GM12878 (cell line): ENCODE measurements around the gene RPL36. TPM values are rescaled to one million over a fixed set of nuclear protein-coding genes. Genes with fewer than 3 reads are reported as not detected.

Experiments
- BHLHE40 ChIP-seq, 2 experiments: fragments of 450-650 bp in 1 of 2; IDR thresholded peaks; 2 replicates each; pipeline ENCODE4 v1.6.1; 2011 to 2017; ENCODE audit warnings: low read depth in 2 of 2, borderline replicate concordance in 1 of 2, improper control_type of control experiment in 1 of 2, low read length in 1 of 2, mild to moderate bottlenecking in 1 of 2
- CBX5 ChIP-seq: sonication (generic); IDR thresholded peaks from 2 replicates; pipeline ENCODE4 v1.6.1; 2016; ENCODE audit warnings: low read depth, moderate library complexity, mild to moderate bottlenecking, inconsistent platforms
- CTCF ChIP-seq, 3 experiments: IDR thresholded peaks in 2 of 3; conservative IDR thresholded peaks in 1 of 3; 2 replicates each; pipeline ENCODE4 v1.5.1; 2011; ENCODE audit warnings: low read depth in 3 of 3, low read length in 3 of 3, mild to moderate bottlenecking in 3 of 3, control low read depth in 2 of 3, moderate library complexity in 2 of 3, inconsistent platforms in 1 of 3, mixed read lengths in 1 of 3; ENCODE audit not compliant: control insufficient read depth in 2 of 3, insufficient read depth in 1 of 3; ENCODE audit errors: extremely low read depth in 1 of 3
- DPF2 ChIP-seq: fragments of 450-650 bp; IDR thresholded peaks from 2 replicates; pipeline ENCODE4 v1.6.1; 2017; ENCODE audit warnings: mild to moderate bottlenecking
- ESRRA ChIP-seq: IDR thresholded peaks from 2 replicates; pipeline ENCODE4 v1.6.1; 2012; ENCODE audit warnings: mild to moderate bottlenecking, low read length, improper control_type of control experiment
- IKZF2 ChIP-seq, 2 experiments: fragments of 450-650 bp; IDR thresholded peaks; 2 replicates each; pipeline ENCODE4 v1.6.1; 2017; ENCODE audit warnings: mild to moderate bottlenecking in 2 of 2, moderate library complexity in 2 of 2
- KDM1A ChIP-seq: fragments of 200-600 bp; sonication (generic); IDR thresholded peaks from 2 replicates; pipeline ENCODE4 v1.6.1; 2016; ENCODE audit warnings: borderline replicate concordance
- PML ChIP-seq: IDR thresholded peaks from 2 replicates; pipeline ENCODE4 v1.6.1; 2012; ENCODE audit warnings: low read length, inconsistent platforms
- POLR2A ChIP-seq: IDR thresholded peaks from 2 replicates; pipeline ENCODE4 v1.6.1; 2011; ENCODE audit warnings: low read depth, mild to moderate bottlenecking, low read length
- RBBP5 ChIP-seq: fragments of 200-600 bp; sonication (generic); conservative IDR thresholded peaks from 2 replicates; pipeline ENCODE4 v1.6.1; 2016
- RFX5 ChIP-seq: IDR thresholded peaks from 2 replicates; pipeline ENCODE4 v1.6.1; 2011; ENCODE audit warnings: low read depth, low read length, improper control_type of control experiment
- RUNX3 ChIP-seq: IDR thresholded peaks from 2 replicates; pipeline ENCODE4 v1.6.1; 2012; ENCODE audit warnings: low read length, inconsistent platforms
- SMAD1 ChIP-seq: fragments of 450-650 bp; IDR thresholded peaks from 2 replicates; pipeline ENCODE4 v1.6.1; 2018; ENCODE audit warnings: mild to moderate bottlenecking, low read depth; ENCODE audit not compliant: partially characterized antibody
- TBL1XR1 ChIP-seq: IDR thresholded peaks from 2 replicates; pipeline ENCODE4 v1.6.1; 2012; ENCODE audit warnings: low read depth, low read length, improper control_type of control experiment
- ZNF24 ChIP-seq: fragments of 450-650 bp; IDR thresholded peaks from 2 replicates; pipeline ENCODE4 v1.6.1; 2017; ENCODE audit warnings: antibody characterized with exemption, mild to moderate bottlenecking
- polyA plus RNA-seq, 11 experiments: library from polyadenylated mRNA; depleted of rRNA in 4 of 11; unstranded in 6 of 11; stranded (reverse) in 5 of 11; fragments of >200 nt; fragmentation: Nextera tagmentation in 4 of 11; fragmentation: Illumina TruSeq in 1 of 11; extraction: Ambion mirVana in 4 of 11; extraction: Trizol in 1 of 11; gene quantifications; 1 replicate in 1 of 11; 2 replicates in 10 of 11; pipeline versions ENCODE4 v1.2.1 to v1.2.3, GENCODE V29; 2011 to 2016; ENCODE audit warnings: inconsistent platforms in 2 of 11, missing spikeins in 2 of 11, low read depth in 1 of 11
- total RNA-seq, 4 experiments: library from RNA; depleted of rRNA in 3 of 4; stranded (reverse); fragments of >200 nt in 3 of 4; fragmentation: Illumina TruSeq in 1 of 4; extraction: Trizol in 1 of 4; gene quantifications; 2 replicates each; pipeline versions ENCODE4 v1.2.1 to v1.2.3, GENCODE V29; 2013 to 2021

RPL36 gene
- total and polyA plus RNA-seq, 10 of the 15 experiments (the other 5 are each of a cell fraction or from before 2014, with no cell fraction given) = 374 to 4,942 (median 2,053) TPM

- TF ChIP-seq RBBP5 (no peak), RFX5 (no peak), IKZF2 (IDR thresholded peaks at IDR 0.05) (peak; percentile 41 to 45; a peak in 3 of 4 replicates), ESRRA (no peak), DPF2 (0 out of 2 replicates have a peak, but pooled peaks have one; percentile 27), PML (no peak), RUNX3 (peak; percentile 70), CBX5 (no peak), KDM1A (no peak), BHLHE40 (IDR thresholded peaks at IDR 0.05; ENCODE audit: borderline replicate concordance in 1 of 2, low read depth in 2 of 2, low read length in 1 of 2) (peak in 1 of 2 experiments; percentile 5; a peak in 1 of 4 replicates), SMAD1 (no peak), POLR2A (peak; percentile 25; the same call in 1 of the 2 replicates), TBL1XR1 (no peak), CTCF (IDR thresholded peaks at IDR 0.05 in 2 of 3, conservative IDR thresholded peaks at IDR 0.05 in 1 of 3; ENCODE audit: control insufficient read depth in 2 of 3, extremely low read depth in 1 of 3, insufficient read depth in 1 of 3, low read depth in 3 of 3, low read length in 3 of 3) (peak in 2 of 3 experiments; percentile 18 to 20; a peak in 1 of 6 replicates), ZNF24 (no peak)
These were observed 24.1 kb upstream of the RPL36 start (continued) for GRCh38 chr19:5665781-5666513.
